Measurements from ENCODE around the gene NFKBIA.

The NFKBIA gene

GRCh38 chr14:35366056-35366451, 38.5 kb downstream of the NFKBIA start:
- Histone ChIP-seq H3K79me2 (ENCODE audit: insufficient read depth, low read length) (no peaks in the 10 kb centered on the region), H3K36me3 (ENCODE audit: insufficient read depth, low read length) (no peaks in the 10 kb centered on the region), H3K9ac (ENCODE audit: low read length) (no peak overlapping the region), H3F3A (ENCODE audit: insufficient read depth, low read length) (no peaks in the 10 kb centered on the region), H2AFZ (ENCODE audit: low read length) (no peak overlapping the region), H3K4me3 (ENCODE audit: low read depth, low read length, poor library complexity, severe bottlenecking) (no peak overlapping the region), H3K9me3 (ENCODE audit: low read length) (0 out of 2 replicates have a peak, but pooled peaks cover under 1% of the 10 kb centered on the region), H3K27ac (ENCODE audit: low read depth, low read length, poor library complexity, severe bottlenecking) (no peak overlapping the region), H3K4me1 (ENCODE audit: insufficient read depth, low read length, severe bottlenecking) (peaks cover 12% of the 10 kb centered on the region), H3K4me2 (ENCODE audit: low read length) (no peak overlapping the region), H3K27me3 (ENCODE audit: insufficient read depth, low read length) (peaks cover 5% of the 10 kb centered on the region; the same call in 1 of the 2 replicates), H4K20me1 (ENCODE audit: insufficient read depth, low read length) (no peaks in the 10 kb centered on the region), H3K9me2 (ENCODE audit: low read depth, low read length) (no peaks in the 10 kb centered on the region)
- TF ChIP-seq EZH2 (IDR thresholded peaks at IDR 0.05; ENCODE audit: borderline replicate concordance, low read length) (no peak), CTCF (IDR thresholded peaks at IDR 0.05; ENCODE audit: low read length) (no peak)

GRCh38 chr14:35365130-35366055, 39.2 kb downstream of the NFKBIA start:
- no peak overlapping the region for H3K9ac ChIP-seq (ENCODE audit: low read length)
- no peak overlapping the region for H3K27ac ChIP-seq (ENCODE audit: low read depth, low read length, poor library complexity, severe bottlenecking)
- no peak overlapping the region for H3K4me2 ChIP-seq (ENCODE audit: low read length)

GRCh38 chr14:35362911-35363374, 41.6 kb downstream of the NFKBIA start:
- Histone ChIP-seq H2AFZ (ENCODE audit: low read length) (no peak overlapping the region), H3K4me3 (ENCODE audit: low read depth, low read length, poor library complexity, severe bottlenecking) (no peak overlapping the region)
- TF ChIP-seq EZH2 (IDR thresholded peaks at IDR 0.05; ENCODE audit: borderline replicate concordance, low read length): no peak
- no peak for TF ChIP-seq CTCF (IDR thresholded peaks at IDR 0.05; ENCODE audit: low read length)

More at GRCh38 chr14:35365130-35366055, 39.2 kb downstream of the NFKBIA start:
- no peaks in the 10 kb centered on the region for H3K36me3 ChIP-seq (ENCODE audit: insufficient read depth, low read length)
- H3K79me2 ChIP-seq (ENCODE audit: insufficient read depth, low read length): no peaks in the 10 kb centered on the region
- no peak overlapping the region for H2AFZ ChIP-seq (ENCODE audit: low read length)
- no peaks in the 10 kb centered on the region for H3K9me3 ChIP-seq (ENCODE audit: low read length)
- peaks cover 12% of the 10 kb centered on the region for H3K4me1 ChIP-seq (ENCODE audit: insufficient read depth, low read length, severe bottlenecking)
- no peaks in the 10 kb centered on the region for H3F3A ChIP-seq (ENCODE audit: insufficient read depth, low read length)
- no peaks in the 10 kb centered on the region for H4K20me1 ChIP-seq (ENCODE audit: insufficient read depth, low read length)
- no peak overlapping the region for H3K4me3 ChIP-seq (ENCODE audit: low read depth, low read length, poor library complexity, severe bottlenecking)
- no peaks in the 10 kb centered on the region for H3K9me2 ChIP-seq (ENCODE audit: low read depth, low read length)
- no peak for TF ChIP-seq EZH2 (IDR thresholded peaks at IDR 0.05; ENCODE audit: borderline replicate concordance, low read length)
- no peak for TF ChIP-seq CTCF (IDR thresholded peaks at IDR 0.05; ENCODE audit: low read length)
- H3K27me3 ChIP-seq (ENCODE audit: insufficient read depth, low read length): no peaks in the 10 kb centered on the region

More at GRCh38 chr14:35362911-35363374, 41.6 kb downstream of the NFKBIA start:
- H3K27ac ChIP-seq (ENCODE audit: low read depth, low read length, poor library complexity, severe bottlenecking): no peak overlapping the region
- no peaks in the 10 kb centered on the region for H3K9me2 ChIP-seq (ENCODE audit: low read depth, low read length)
- no peaks in the 10 kb centered on the region for H3K79me2 ChIP-seq (ENCODE audit: insufficient read depth, low read length)
- H3K9me3 ChIP-seq (ENCODE audit: low read length): no peaks in the 10 kb centered on the region
- no peaks in the 10 kb centered on the region for H3K36me3 ChIP-seq (ENCODE audit: insufficient read depth, low read length)
- peaks cover 8% of the 10 kb centered on the region for H3K4me1 ChIP-seq (ENCODE audit: insufficient read depth, low read length, severe bottlenecking)
- H3K27me3 ChIP-seq (ENCODE audit: insufficient read depth, low read length): no peaks in the 10 kb centered on the region
- no peak overlapping the region for H3K9ac ChIP-seq (ENCODE audit: low read length)
- no peak overlapping the region for H3K4me2 ChIP-seq (ENCODE audit: low read length)
- H3F3A ChIP-seq (ENCODE audit: insufficient read depth, low read length): no peaks in the 10 kb centered on the region
- H4K20me1 ChIP-seq (ENCODE audit: insufficient read depth, low read length): no peaks in the 10 kb centered on the region

Data from OCI-LY1 (cell line).